Neural progenitor cell (in vitro differentiated cells): Measurements from ENCODE around the gene CYP1A2.

Experiments used
- EZH2 ChIP-seq: fragments of 200-600 bp; sonication (generic); IDR thresholded peaks from 2 replicates; pipeline ENCODE4 v1.6.1; 2017; ENCODE audit warnings: antibody characterized with exemption, mild to moderate bottlenecking, moderate library complexity
- TF ChIP-seq, protein P1 (sequence below): fragments of 200-600 bp; sonication (generic); IDR thresholded peaks from 2 replicates; pipeline ENCODE4 v1.5.1; 2017; ENCODE audit warnings: antibody characterized with exemption, mild to moderate bottlenecking

DNA sequence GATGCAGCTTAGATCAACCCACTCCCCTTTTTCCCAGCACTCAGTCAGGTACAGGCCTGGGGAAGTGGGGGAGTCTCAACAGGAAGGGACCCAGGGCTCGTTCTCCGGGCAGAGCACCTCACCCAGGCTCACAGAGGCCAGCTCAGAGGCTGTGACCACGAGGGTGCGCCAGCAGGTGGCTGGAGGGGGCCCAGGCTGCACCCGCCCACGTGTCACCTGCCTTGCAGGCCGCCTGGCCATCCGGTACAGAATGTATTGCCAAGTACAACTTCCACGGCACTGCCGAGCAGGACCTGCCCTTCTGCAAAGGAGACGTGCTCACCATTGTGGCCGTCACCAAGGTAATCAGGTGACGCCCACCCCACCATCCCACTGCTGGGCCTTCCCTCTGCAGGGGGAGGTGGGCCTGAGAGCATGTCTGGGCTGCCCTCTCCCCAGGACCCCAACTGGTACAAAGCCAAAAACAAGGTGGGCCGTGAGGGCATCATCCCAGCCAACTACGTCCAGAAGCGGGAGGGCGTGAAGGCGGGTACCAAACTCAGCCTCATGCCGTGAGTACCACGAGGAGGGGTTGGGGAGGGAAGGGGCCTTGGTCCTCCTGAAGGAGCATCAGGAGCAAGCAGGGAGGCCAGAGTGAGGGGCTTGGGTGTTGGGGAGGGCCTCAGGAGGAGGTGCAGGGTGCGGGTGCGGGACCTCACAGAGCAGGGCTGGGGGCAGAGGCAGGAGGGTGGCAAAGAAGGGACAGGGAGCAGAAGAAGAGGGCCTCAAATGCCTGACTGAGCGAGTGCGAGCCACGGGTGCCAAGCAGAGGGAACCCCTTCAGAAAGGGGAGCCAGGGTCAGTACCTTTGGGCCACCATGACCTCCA, 50.0 kb downstream of the CYP1A2 start:
- TF ChIP-seq, protein P1, sequence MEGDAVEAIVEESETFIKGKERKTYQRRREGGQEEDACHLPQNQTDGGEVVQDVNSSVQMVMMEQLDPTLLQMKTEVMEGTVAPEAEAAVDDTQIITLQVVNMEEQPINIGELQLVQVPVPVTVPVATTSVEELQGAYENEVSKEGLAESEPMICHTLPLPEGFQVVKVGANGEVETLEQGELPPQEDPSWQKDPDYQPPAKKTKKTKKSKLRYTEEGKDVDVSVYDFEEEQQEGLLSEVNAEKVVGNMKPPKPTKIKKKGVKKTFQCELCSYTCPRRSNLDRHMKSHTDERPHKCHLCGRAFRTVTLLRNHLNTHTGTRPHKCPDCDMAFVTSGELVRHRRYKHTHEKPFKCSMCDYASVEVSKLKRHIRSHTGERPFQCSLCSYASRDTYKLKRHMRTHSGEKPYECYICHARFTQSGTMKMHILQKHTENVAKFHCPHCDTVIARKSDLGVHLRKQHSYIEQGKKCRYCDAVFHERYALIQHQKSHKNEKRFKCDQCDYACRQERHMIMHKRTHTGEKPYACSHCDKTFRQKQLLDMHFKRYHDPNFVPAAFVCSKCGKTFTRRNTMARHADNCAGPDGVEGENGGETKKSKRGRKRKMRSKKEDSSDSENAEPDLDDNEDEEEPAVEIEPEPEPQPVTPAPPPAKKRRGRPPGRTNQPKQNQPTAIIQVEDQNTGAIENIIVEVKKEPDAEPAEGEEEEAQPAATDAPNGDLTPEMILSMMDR = no peak
- no peak for TF ChIP-seq EZH2
